DOHH2 (cell line): Measurements from ENCODE around the gene CEP112.

Source experiments
- H3F3A ChIP-seq: fragments of 200-600 bp; sonication (generic), shearing (Covaris generic); 2 replicates; pipeline ENCODE4 v1.6.0; 2016; ENCODE audit warnings: antibody characterized with exemption, mild to moderate bottlenecking; ENCODE audit not compliant: control insufficient read depth, insufficient read depth
- H3K27ac ChIP-seq: fragments of 200-600 bp; sonication (generic); 2 replicates; pipeline ENCODE4 v1.5.1; 2014; ENCODE audit warnings: low read depth, mild to moderate bottlenecking, low read length, moderate library complexity
- H3K27me3 ChIP-seq: fragments of 200-600 bp; sonication (generic); 2 replicates; pipeline ENCODE4 v1.6.1; 2014; ENCODE audit warnings: mild to moderate bottlenecking, low read length, mixed read lengths; ENCODE audit not compliant: control insufficient read depth
- H3K36me3 ChIP-seq: fragments of 200-600 bp; sonication (generic); 2 replicates; pipeline ENCODE4 v1.6.1; 2014; ENCODE audit warnings: mild to moderate bottlenecking, low read length, moderate library complexity, mixed read lengths; ENCODE audit not compliant: control insufficient read depth
- H3K4me1 ChIP-seq: fragments of 200-600 bp; sonication (generic); 2 replicates; pipeline ENCODE4 v1.6.1; 2014; ENCODE audit warnings: mild to moderate bottlenecking, low read length, mixed read lengths; ENCODE audit not compliant: control insufficient read depth
- H3K4me2 ChIP-seq: fragments of 200-600 bp; sonication (generic); 2 replicates; pipeline ENCODE4 v1.6.0; 2014; ENCODE audit warnings: mild to moderate bottlenecking, low read length, moderate library complexity
- H3K4me3 ChIP-seq: fragments of 200-600 bp; sonication (generic); 2 replicates; pipeline ENCODE4 v1.5.1; 2014; ENCODE audit warnings: mild to moderate bottlenecking, low read length, mixed read lengths
- H3K79me2 ChIP-seq: fragments of 200-600 bp; sonication (generic); 2 replicates; pipeline ENCODE4 v1.6.1; 2014; ENCODE audit warnings: mild to moderate bottlenecking, low read length, mixed read lengths; ENCODE audit not compliant: control insufficient read depth
- H3K9me2 ChIP-seq: fragments of 200-600 bp; sonication (generic); replicated peaks from 2 replicates; pipeline ENCODE4 v1.6.1; 2014; ENCODE audit warnings: mild to moderate bottlenecking, low read length, mixed read lengths; ENCODE audit not compliant: control insufficient read depth
- H3K9me3 ChIP-seq: fragments of 200-600 bp; sonication (generic); 2 replicates; pipeline ENCODE4 v1.6.1; 2014; ENCODE audit warnings: antibody characterized with exemption, low read length, mixed read lengths; ENCODE audit not compliant: control insufficient read depth, insufficient read depth
- H4K20me1 ChIP-seq: fragments of 200-600 bp; sonication (generic); 2 replicates; pipeline ENCODE4 v1.6.0; 2014; ENCODE audit warnings: low read depth, mild to moderate bottlenecking, antibody characterized with exemption, low read length, moderate library complexity; ENCODE audit not compliant: control insufficient read depth, insufficient read depth
- CTCF ChIP-seq: fragments of 200-600 bp; sonication (generic); IDR thresholded peaks from one replicate; pipeline ENCODE4 v1.5.1; 2014; ENCODE audit warnings: antibody characterized with exemption, mild to moderate bottlenecking, low read depth, low read length; ENCODE audit not compliant: poor library complexity, severe bottlenecking
- EZH2phosphoT487 ChIP-seq: fragments of 200-600 bp; sonication (generic); IDR thresholded peaks from 2 replicates; pipeline ENCODE4 v1.6.1; 2017; ENCODE audit warnings: borderline replicate concordance, mild to moderate bottlenecking, antibody characterized with exemption, low read length, moderate library complexity, mixed read lengths

The CEP112 gene

GRCh38 chr17:66076546-66077190 lies 115.3 kb downstream of the CEP112 start:
- Histone ChIP-seq H4K20me1 (no peaks in the 10 kb centered on the region), H3K27ac (no peak overlapping the region), H3K4me2 (no peak overlapping the region), H3K36me3 (no peaks in the 10 kb centered on the region), H3K9me3 (no peaks in the 10 kb centered on the region), H3K9me2 (no peaks in the 10 kb centered on the region), H3F3A (no peaks in the 10 kb centered on the region), H3K4me1 (no peaks in the 10 kb centered on the region), H3K4me3 (no peak overlapping the region), H3K79me2 (no peaks in the 10 kb centered on the region), H3K27me3 (no peaks in the 10 kb centered on the region)
- TF ChIP-seq CTCF = no peak
- no peak for TF ChIP-seq EZH2phosphoT487

GRCh38 chr17:66073384-66073783 lies 118.5 kb downstream of the CEP112 start:
- no peaks in the 10 kb centered on the region for H4K20me1 ChIP-seq
- H3K27ac ChIP-seq = no peak overlapping the region
- no peaks in the 10 kb centered on the region for H3K9me2 ChIP-seq
- no peaks in the 10 kb centered on the region for H3K79me2 ChIP-seq
- no peak overlapping the region for H3K4me2 ChIP-seq
- H3F3A ChIP-seq = no peaks in the 10 kb centered on the region
- H3K4me1 ChIP-seq = no peaks in the 10 kb centered on the region
- H3K4me3 ChIP-seq = no peak overlapping the region
- no peaks in the 10 kb centered on the region for H3K9me3 ChIP-seq
- TF ChIP-seq CTCF (no peak), EZH2phosphoT487 (no peak)
- H3K27me3 ChIP-seq = no peaks in the 10 kb centered on the region
- H3K36me3 ChIP-seq = no peaks in the 10 kb centered on the region

GRCh38 chr17:66063686-66064085 lies 128.2 kb downstream of the CEP112 start:
- Histone ChIP-seq H3F3A (no peaks in the 10 kb centered on the region), H3K27me3 (no peaks in the 10 kb centered on the region), H3K27ac (no peak overlapping the region), H3K9me2 (no peaks in the 10 kb centered on the region), H4K20me1 (no peaks in the 10 kb centered on the region), H3K79me2 (no peaks in the 10 kb centered on the region), H3K4me3 (no peak overlapping the region), H3K4me1 (no peaks in the 10 kb centered on the region), H3K36me3 (no peaks in the 10 kb centered on the region), H3K9me3 (peaks cover 7% of the 10 kb centered on the region; the same call in 1 of the 2 replicates), H3K4me2 (no peak overlapping the region)
- no peak for TF ChIP-seq EZH2phosphoT487
- no peak for TF ChIP-seq CTCF
